Measurements from ENCODE around the gene RRAS. TPM values are rescaled to one million over a fixed set of nuclear protein-coding genes. Genes with fewer than 3 reads are reported as not detected.

RRAS gene
- total and polyA plus RNA-seq, 9 donors = 24.2 to 63.4 (median 37.6) TPM

DNA sequence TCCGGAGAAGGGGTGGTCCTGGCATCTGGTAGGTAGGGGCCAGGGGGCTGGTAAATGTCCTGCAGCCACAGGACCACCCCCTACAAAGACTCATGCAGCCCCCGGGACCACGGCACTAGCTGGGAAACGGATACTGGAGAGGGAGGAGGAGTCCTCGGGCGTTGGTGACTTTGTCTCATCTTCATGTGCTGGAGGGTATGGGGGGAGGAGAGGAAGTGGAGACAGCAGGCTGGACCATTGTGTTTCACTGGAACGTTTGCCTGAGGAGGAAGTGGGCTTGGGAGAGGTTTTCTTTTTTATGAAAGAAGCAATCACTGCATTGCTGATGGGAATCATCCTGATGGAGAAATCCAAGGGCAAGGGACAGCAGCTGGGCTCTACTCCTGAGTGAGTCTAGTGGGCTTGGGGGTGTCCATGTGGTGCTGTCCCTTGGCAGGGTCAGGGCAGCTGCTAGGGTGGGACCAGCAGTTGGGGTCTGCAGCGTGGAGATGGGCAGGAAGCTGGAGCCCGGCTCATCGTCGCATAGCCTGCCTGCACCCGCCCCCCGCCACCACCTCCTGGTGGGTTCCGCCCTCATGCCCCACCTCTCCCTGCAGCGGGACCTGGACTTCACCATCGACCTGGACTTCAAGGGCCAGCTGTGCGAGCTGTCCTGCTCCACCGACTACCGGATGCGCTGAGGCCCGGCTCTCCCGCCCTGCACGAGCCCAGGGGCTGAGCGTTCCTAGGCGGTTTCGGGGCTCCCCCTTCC lies 47.8 kb upstream of the RRAS start:
- no peaks in the 10 kb centered on the region for H3K36me3 ChIP-seq
- no peaks in the 10 kb centered on the region for H3K9me3 ChIP-seq
- no peaks in the 10 kb centered on the region for H3K4me1 ChIP-seq (ENCODE audit: insufficient read depth)
- H3K27me3 ChIP-seq = no peaks in the 10 kb centered on the region
- TF ChIP-seq, protein P1, sequence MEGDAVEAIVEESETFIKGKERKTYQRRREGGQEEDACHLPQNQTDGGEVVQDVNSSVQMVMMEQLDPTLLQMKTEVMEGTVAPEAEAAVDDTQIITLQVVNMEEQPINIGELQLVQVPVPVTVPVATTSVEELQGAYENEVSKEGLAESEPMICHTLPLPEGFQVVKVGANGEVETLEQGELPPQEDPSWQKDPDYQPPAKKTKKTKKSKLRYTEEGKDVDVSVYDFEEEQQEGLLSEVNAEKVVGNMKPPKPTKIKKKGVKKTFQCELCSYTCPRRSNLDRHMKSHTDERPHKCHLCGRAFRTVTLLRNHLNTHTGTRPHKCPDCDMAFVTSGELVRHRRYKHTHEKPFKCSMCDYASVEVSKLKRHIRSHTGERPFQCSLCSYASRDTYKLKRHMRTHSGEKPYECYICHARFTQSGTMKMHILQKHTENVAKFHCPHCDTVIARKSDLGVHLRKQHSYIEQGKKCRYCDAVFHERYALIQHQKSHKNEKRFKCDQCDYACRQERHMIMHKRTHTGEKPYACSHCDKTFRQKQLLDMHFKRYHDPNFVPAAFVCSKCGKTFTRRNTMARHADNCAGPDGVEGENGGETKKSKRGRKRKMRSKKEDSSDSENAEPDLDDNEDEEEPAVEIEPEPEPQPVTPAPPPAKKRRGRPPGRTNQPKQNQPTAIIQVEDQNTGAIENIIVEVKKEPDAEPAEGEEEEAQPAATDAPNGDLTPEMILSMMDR (IDR thresholded peaks at IDR 0.05) = no peak
- TF ChIP-seq EP300 (IDR thresholded peaks at IDR 0.05) (no peak), POLR2A (IDR thresholded peaks at IDR 0.05) (no peak)
- no peak overlapping the region for H3K27ac ChIP-seq
- 69 to 74% (median 69%) methylated on average over 23 to 26 of the region's 26 CpGs for WGBS, 3 donors
- intact Hi-C loops (cut with DNase I) = loop anchor here in 1 of 4 donors (10.0 kb wide), 2 partner anchors 93 to 213 kb away; partner anchors contain the start of genes FLT3LG and PRR12
- H3K4me3 ChIP-seq = no peak overlapping the region
- DNase-seq = peak in 1 of 5 donors; percentile 24

DNA sequence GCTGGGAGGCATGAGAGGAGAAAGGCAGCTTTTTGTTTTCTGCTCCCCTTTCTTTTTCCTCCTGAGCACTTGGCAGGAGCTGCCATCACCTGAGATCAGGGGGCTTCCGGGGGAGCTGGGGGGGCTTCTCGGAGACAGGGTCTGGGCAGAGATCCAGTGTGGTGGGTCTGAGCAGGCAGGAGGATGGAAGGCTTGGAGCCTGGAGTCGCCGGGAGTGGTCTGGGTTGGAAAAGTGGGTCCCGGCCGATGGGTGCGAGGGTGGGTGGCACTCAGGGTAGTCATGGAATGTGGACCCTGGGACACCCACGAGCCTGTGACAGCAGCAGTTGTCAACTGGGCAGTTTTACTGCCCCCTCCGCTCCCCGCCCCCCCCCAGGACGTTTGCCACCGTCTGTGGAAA lies 47.2 kb upstream of the RRAS start:
- TF ChIP-seq, protein P1 (IDR thresholded peaks at IDR 0.05) = no peak
- TF ChIP-seq POLR2A (IDR thresholded peaks at IDR 0.05) (no peak), EP300 (IDR thresholded peaks at IDR 0.05) (no peak)
- H3K36me3 ChIP-seq = no peaks in the 10 kb centered on the region
- H3K4me1 ChIP-seq (ENCODE audit: insufficient read depth) = no peaks in the 10 kb centered on the region
- WGBS, 3 donors = 65 to 70% (median 68%) methylated on average over 12 of the region's 12 CpGs
- no peaks in the 10 kb centered on the region for H3K27me3 ChIP-seq
- DNase-seq = peak in 1 of 5 donors; percentile 29
- H3K9me3 ChIP-seq = no peaks in the 10 kb centered on the region
- H3K27ac ChIP-seq = no peak overlapping the region
- intact Hi-C loops (cut with DNase I) = loop anchor here in 1 of 4 donors (10.0 kb wide), 2 partner anchors 92 to 212 kb away; partner anchors contain the start of genes FLT3LG and PRR12
- H3K4me3 ChIP-seq = no peak overlapping the region

DNA sequence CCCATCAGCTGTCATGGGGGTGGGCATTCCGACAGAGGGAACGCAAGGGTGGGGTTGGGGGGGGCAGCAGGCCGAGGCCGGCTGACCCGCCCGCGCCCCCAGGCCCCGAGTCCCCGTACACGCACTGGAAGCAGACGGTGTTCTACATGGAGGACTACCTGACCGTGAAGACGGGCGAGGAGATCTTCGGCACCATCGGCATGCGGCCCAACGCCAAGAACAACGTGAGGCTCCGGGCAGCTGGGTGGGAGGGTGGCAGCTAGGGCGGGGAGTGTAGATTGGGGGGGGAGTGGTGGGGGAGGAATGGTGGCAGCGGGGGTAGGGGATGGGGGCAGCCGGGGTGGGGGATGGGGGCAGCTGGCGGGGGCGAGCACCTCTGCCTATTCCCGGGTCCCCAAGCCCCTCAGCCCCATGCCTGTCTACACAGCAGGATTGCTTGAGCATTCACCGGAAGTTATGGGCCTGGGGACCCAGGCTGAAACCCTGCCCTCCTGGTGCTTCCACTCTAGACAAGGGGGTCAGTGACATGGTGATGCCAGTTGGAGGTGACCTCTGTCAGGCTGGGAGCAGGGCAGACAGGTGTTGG lies 46.7 kb upstream of the RRAS start:
- 79 to 87% (median 83%) methylated on average over 25 to 27 of the region's 27 CpGs for WGBS, 3 donors
- peak in 1 of 5 donors; percentile 27 for DNase-seq
- no peaks in the 10 kb centered on the region for H3K4me1 ChIP-seq (ENCODE audit: insufficient read depth)
- H3K27me3 ChIP-seq = no peaks in the 10 kb centered on the region
- TF ChIP-seq, protein P1 (IDR thresholded peaks at IDR 0.05) = no peak
- TF ChIP-seq POLR2A (IDR thresholded peaks at IDR 0.05) (no peak), EP300 (IDR thresholded peaks at IDR 0.05) (no peak)
- intact Hi-C loops (cut with DNase I) = loop anchor here in 1 of 4 donors (10.0 kb wide), 2 partner anchors 92 to 212 kb away; partner anchors contain the start of genes FLT3LG and PRR12
- H3K4me3 ChIP-seq = no peak overlapping the region
- no peaks in the 10 kb centered on the region for H3K36me3 ChIP-seq
- H3K27ac ChIP-seq = no peak overlapping the region
- no peaks in the 10 kb centered on the region for H3K9me3 ChIP-seq

DNA sequence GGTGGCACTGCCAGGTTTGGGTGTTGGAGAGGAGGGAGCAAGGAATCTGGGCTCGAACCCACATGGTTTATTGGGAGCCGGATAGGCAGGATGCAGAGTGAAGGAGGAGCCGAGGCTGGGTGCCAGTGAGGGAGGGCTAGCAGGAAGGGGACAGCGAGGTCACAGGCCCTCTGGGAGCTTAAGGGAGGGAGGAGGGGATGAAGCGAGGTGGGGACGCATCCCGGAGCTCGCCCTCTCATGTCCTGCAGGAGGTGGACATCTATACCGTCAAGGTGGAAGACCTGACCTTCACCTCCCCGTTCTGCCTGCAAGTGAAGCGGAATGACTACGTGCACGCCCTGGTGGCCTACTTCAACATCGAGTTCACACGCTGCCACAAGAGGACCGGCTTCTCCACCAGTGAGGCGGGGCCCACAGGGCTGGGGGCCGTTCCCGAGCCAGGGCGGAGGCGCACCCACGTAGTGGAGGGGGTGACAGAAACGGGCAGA lies 45.9 kb upstream of the RRAS start:
- Histone ChIP-seq H3K27ac (no peak overlapping the region), H3K27me3 (no peaks in the 10 kb centered on the region), H3K36me3 (no peaks in the 10 kb centered on the region), H3K9me3 (no peaks in the 10 kb centered on the region), H3K4me1 (ENCODE audit: insufficient read depth) (no peaks in the 10 kb centered on the region), H3K4me3 (no peak overlapping the region)
- intact Hi-C loops (cut with DNase I) = loop anchor here in 1 of 4 donors (10.0 kb wide), 2 partner anchors 91 to 211 kb away; partner anchors contain the start of genes FLT3LG and PRR12
- TF ChIP-seq EP300 (IDR thresholded peaks at IDR 0.05) (no peak), POLR2A (IDR thresholded peaks at IDR 0.05) (no peak)
- TF ChIP-seq, protein P1 (IDR thresholded peaks at IDR 0.05) = no peak
- 60 to 68% (median 61%) methylated on average over 23 of the region's 23 CpGs for WGBS, 3 donors
- peak in 1 of 5 donors; percentile 32 for DNase-seq

All from ovary (tissue), 9 donors.